Right ventricle myocardium inferior (tissue), 1 donor: ENCODE data around the gene NSUN2. TPM values are rescaled to one million over a fixed set of nuclear protein-coding genes. Genes with fewer than 3 reads are reported as not detected.

Experiments used
- ATAC-seq: fragments of 200-7000 bp; cut with Tn5 transposase; one replicate; pipeline ENCODE4 v1.9.1; 2020; ENCODE audit warnings: mild to moderate bottlenecking, moderate library complexity
- DNase-seq: peaks from one replicate; pipeline ENCODE4 v3.0.0; 2021; ENCODE audit errors: missing footprints
- intact Hi-C: fragments of 100-400 bp; cut with DNase I; formaldehyde crosslinking; loops from one replicate; pipeline ENCODE4 v1.11.0; 2022
- total RNA-seq: library from RNA; stranded (reverse); fragmentation: NEBNext Ultra II Directional; extraction: Animal tissue kit (Norgen Biotek cat#: 25700); gene quantifications from one replicate; pipeline ENCODE4 v1.2.1, GENCODE V29; 2021
- donor health status: DM: no; HTN: yes; CAD: no; lungs with severe emphysema.

Gene NSUN2
- total RNA-seq, 1 donor from 2014 or later = 34.2 TPM

- intact Hi-C loops = no loop called here
- DNase-seq (no peak), ATAC-seq (no peak)
Observed at GRCh38 chr5:6590581-6590980, 42.3 kb downstream of the NSUN2 start.

- intact Hi-C loops = no loop called here
- ATAC-seq (no peak), DNase-seq (no peak)
Observed at GRCh38 chr5:6587171-6587570, 45.7 kb downstream of the NSUN2 start.

- no peak for ATAC-seq
- intact Hi-C loops = no loop called here
Observed at GRCh38 chr5:6586647-6587042, 46.2 kb downstream of the NSUN2 start.

GRCh38 chr5:6585939-6586646, 46.8 kb downstream of the NSUN2 start:
- DNase-seq = no peak
- intact Hi-C loops = no loop called here
- ATAC-seq = no peak

More at GRCh38 chr5:6586647-6587042, 46.2 kb downstream of the NSUN2 start:
- DNase-seq = no peak

GRCh38 chr5:6585168-6585567, 47.7 kb downstream of the NSUN2 start:
- intact Hi-C loops = no loop called here
- ATAC-seq = no peak
- DNase-seq = no peak

- no peak for DNase-seq
- ATAC-seq = no peak
- intact Hi-C loops = loop anchor here (5.0 kb wide), 1 partner anchor 1092 kb away; no protein-coding TSS in a partner anchor
Observed at GRCh38 chr5:6584727-6585126, 48.1 kb downstream of the NSUN2 start.

GRCh38 chr5:6584101-6584645, 48.7 kb downstream of the NSUN2 start:
- intact Hi-C loops = loop anchor here (5.0 kb wide), 1 partner anchor 1092 kb away; no protein-coding TSS in a partner anchor
- DNase-seq = no peak

GRCh38 chr5:6583049-6583880, 49.6 kb downstream of the NSUN2 start:
- no peak for DNase-seq
- peak; percentile 91 for ATAC-seq
- intact Hi-C loops = loop anchor here (5.0 kb wide), 1 partner anchor 1091 kb away; no protein-coding TSS in a partner anchor

More at GRCh38 chr5:6584101-6584645, 48.7 kb downstream of the NSUN2 start:
- no peak for ATAC-seq

GRCh38 chr5:6582507-6583048, 50.3 kb downstream of the NSUN2 start:
- ATAC-seq (peak; percentile 12), DNase-seq (no peak)
- intact Hi-C loops = loop anchor here (5.0 kb wide), 1 partner anchor 1090 kb away; no protein-coding TSS in a partner anchor

- DNase-seq (no peak), ATAC-seq (no peak)
- intact Hi-C loops = loop anchor here (5.0 kb wide), 1 partner anchor 1089 kb away; no protein-coding TSS in a partner anchor
Observed at GRCh38 chr5:6581559-6582426, 51.1 kb downstream of the NSUN2 start.

GRCh38 chr5:6581090-6581489, 51.8 kb downstream of the NSUN2 start:
- intact Hi-C loops = loop anchor here (5.0 kb wide), 1 partner anchor 1089 kb away; no protein-coding TSS in a partner anchor
- no peak for DNase-seq
- no peak for ATAC-seq

- ATAC-seq (no peak), DNase-seq (no peak)
- intact Hi-C loops = no loop called here
Observed at GRCh38 chr5:6579535-6579934, 53.3 kb downstream of the NSUN2 start.

GRCh38 chr5:6578676-6579343, 54.0 kb downstream of the NSUN2 start:
- intact Hi-C loops = no loop called here
- no peak for DNase-seq

GRCh38 chr5:6576861-6577501, 55.9 kb downstream of the NSUN2 start:
- no peak for ATAC-seq
- no peak for DNase-seq
- intact Hi-C loops = no loop called here

More at GRCh38 chr5:6578676-6579343, 54.0 kb downstream of the NSUN2 start:
- no peak for ATAC-seq

- ATAC-seq = no peak
- intact Hi-C loops = no loop called here
- no peak for DNase-seq
Observed at GRCh38 chr5:6574537-6575245, 58.2 kb downstream of the NSUN2 start.

GRCh38 chr5:6574111-6574510, 58.7 kb downstream of the NSUN2 start:
- intact Hi-C loops = no loop called here
- DNase-seq = no peak
- ATAC-seq = no peak
